HG02973 (cell line): Measurements from ENCODE around the gene NDUFV3.
"Not testable (repeated sequence)": the region's sequence is repeated elsewhere in the genome, so short reads cannot be mapped to it uniquely, and the experiment has no call there.

Experiments
- ATAC-seq: cut with Tn5 transposase; IDR thresholded peaks from one replicate; pipeline ENCODE4 v1.9.1; 2021; ENCODE audit warnings: moderate library complexity; ENCODE audit not compliant: unreplicated experiment

The NDUFV3 gene

GRCh38 chr21:42892931-42893755, at the start of gene NDUFV3:
TSS of gene NDUFV3 (plus strand) at chr21:42893309. CDS start at chr21:42893334, 25 bp downstream.
- ATAC-seq: peak; percentile 83

- no peak for ATAC-seq
Measured at GRCh38 chr21:42844411-42845113, 48.5 kb upstream of the NDUFV3 start.

DNA sequence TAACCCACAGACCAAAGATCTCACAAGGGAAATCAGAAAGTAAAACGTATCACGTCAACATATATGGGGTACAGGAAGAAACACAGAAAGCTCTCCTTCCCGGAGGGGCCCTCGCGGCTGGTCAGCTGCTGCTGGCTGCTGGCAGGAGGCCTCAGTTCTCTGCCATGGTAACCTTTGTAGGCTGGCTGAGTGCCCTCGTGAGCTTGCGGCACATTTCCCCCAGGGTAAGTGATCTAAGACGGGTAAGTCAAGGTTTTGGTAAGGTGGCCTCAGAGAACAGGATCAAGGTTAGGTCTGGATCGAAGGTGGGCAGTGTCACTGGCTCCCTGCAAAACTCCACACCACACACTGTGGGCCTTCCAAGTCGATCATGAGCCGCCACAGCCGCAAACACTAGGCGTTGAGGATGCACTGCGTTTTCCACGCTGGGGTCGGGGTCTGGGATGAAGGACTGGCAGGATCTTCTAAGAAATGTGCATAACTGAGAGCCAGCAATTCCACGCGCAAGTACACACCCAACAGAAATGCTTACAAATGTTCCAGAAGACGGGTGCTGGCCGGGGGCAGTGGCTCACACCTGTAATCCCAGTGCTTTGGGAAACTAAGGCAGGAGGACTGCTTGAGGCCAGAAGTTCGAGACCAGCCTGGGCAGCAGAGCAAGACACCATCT, 47.7 kb upstream of the NDUFV3 start:
- ATAC-seq: no peak

DNA sequence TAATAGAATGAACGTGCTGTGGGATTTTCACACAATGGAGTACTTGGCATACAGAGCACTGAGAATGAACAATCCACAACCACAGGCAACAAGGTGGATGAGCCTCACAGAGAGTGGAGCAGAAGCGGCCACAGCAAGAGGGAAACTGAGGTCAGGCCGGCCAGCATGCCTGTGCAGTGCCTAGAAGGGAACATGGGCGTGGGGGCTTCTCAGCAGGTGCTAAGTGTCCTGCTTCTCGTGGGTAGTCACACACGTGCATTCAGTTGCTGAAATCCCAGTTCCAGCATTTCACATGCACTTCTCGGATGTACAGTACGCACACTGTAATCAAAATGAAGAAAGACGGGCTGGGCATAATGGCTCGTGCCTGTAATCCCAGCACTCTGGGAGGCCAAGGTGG, 46.9 kb upstream of the NDUFV3 start:
- no peak for ATAC-seq

DNA sequence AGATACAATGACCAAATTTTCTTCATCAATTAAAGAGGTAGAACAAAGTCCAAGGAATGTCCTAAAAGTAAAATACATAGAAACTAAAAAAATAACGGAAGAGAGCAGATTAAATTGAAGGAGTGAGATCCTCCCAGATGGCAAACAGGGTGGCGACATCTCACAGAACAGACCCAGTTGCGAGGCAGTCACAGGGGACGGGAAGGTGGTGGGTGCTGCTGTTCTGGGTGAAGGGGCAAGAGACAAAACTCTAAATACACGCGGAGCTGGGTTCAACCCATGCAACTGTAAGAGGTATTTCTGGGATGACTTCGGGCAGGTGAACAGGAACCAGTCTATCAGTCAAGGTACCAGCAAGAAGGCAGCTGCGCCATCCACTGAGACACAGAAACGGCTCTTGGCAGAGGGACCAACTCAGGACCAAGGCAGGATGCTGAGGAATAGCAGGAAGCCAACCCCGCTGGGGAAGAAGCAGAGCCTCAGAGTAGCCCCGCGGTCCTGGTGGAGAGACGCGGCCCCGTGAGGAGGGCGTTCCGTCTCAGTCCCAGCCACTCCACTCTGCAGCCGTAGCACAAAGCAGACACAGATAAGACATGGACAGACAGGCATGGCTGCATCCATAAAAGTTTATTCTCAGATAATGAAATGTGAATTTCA, 45.9 kb upstream of the NDUFV3 start:
- ATAC-seq: no peak

GRCh38 chr21:42847726-42848125, 45.4 kb upstream of the NDUFV3 start:
- ATAC-seq: no peak

DNA sequence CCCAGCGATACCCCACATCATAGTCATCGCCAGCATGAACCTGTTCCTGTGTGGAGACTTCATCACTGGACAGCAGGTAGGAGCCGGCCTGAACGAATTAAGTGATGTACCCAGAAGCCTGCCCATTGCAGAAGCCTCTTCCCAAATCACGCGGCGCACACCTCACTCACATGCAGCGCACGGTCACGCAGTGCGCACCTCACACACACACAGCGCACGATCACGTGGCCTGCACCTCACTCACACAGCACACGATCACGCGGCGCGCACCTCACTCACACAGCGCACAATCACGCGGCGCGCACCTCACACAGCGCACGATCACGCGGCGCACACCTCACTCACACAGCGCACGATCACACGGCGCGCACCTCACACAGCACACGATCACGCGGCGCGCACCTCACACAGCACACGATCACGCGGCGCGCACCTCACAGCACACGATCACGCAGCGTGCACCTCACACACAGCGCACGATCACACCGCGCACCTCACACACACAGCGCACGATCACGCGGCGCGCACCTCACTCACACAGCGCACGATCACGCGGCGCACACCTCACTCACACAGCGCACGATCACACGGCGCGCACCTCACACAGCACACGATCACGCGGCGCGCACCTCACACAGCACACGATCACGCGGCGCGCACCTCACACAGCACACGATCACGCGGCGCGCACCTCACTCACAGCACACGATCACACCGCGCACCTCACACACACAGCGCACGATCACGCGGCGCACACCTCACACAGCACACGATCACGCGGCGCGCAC, 44.8 kb upstream of the NDUFV3 start:
- ATAC-seq: not testable (repeated sequence)

- no peak for ATAC-seq
Measured at GRCh38 chr21:42848932-42849758, 44.0 kb upstream of the NDUFV3 start.

GRCh38 chr21:42849759-42850412, 43.2 kb upstream of the NDUFV3 start:
- no peak for ATAC-seq

GRCh38 chr21:42850463-42850862, 42.6 kb upstream of the NDUFV3 start:
- no peak for ATAC-seq

- ATAC-seq: no peak
Measured at GRCh38 chr21:42850866-42851391, 42.2 kb upstream of the NDUFV3 start.

DNA sequence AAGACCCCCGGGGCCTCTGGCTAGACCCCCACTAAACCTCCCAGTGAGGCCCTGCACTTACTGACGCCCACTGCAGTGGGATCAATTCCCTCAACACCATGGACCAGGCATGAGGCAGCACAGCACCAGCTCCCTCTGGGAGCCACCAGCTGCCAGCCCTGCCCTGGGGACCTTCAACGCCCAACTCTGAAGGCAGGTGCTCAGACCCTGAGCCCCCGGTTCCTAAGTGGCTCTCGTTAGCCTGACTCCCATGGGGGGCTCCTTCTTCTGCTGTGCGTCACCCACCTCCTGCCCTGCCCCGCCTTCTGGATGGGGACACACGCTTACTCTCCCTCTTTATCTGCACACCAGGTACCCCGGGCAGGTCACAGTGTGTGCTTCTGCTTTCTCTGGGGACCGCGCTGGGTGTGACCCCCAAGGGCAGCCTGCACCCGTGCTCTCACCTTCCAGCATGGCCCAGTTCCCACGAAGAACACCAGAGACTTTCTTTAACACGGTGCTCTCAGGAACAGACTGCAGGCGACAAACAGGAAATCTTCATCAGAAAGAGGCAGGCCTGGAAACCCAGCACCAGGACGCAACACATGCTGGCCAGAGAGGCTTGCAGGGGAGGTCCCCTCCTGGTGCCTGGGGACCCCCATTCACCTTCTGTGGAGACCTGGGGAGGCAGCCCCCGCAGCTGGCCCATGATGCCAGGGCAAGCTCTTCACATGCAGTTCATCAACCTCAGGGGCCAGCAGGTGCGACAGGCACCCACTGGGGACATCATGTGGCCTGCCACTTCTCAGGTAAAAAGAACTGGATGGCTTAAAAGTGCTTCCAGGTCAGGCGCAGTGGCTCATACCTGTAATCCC, 41.1 kb upstream of the NDUFV3 start:
- no peak for ATAC-seq

- no peak for ATAC-seq
Measured at GRCh38 chr21:42852925-42853570, 40.1 kb upstream of the NDUFV3 start.

GRCh38 chr21:42853621-42854020, 39.5 kb upstream of the NDUFV3 start:
- ATAC-seq: no peak

- no peak for ATAC-seq
Measured at GRCh38 chr21:42854246-42855010, 38.7 kb upstream of the NDUFV3 start.

DNA sequence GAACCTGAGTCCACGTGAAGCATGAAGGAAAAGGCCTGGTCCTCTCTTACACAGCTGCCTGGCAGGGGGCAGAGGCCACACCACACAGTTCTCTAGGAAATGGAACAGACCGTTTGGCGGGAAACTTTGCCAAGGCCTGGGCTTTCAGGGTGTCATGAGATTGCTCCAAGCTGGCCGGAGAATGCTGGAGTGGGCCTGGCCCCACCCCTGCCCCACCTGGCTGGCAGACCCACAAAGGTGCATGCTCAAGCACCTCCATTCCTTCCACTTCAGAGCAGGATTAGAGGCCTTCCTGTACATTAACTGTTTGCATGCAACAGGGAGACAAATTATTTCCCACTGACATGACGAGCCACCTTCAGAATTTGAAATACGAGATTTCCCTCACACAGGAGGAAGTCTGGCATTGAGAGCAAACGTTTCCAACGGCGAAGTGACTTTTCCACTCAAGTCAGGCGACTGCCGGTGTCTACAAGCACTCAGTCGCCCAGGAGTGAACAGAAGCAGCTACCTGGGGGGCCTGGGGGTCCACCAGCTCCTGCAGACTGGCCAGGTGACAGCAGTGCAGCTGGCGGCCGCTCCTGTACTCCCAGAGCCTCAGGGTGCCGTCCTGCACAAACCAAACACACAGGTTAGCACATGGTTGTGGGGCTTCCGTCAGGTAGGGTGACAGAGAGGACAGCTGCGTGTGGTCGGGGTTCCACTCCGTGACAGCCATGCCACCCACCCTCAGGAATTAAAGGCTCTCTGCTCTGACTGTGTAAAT, 37.8 kb upstream of the NDUFV3 start:
- no peak for ATAC-seq
